ENCODE data around the gene VPS13A. TPM values are rescaled to one million over a fixed set of nuclear protein-coding genes. Genes with fewer than 3 reads are reported as not detected.

The VPS13A gene
- total RNA-seq, 1 experiment from 2014 or later: 32.6 TPM

DNA sequence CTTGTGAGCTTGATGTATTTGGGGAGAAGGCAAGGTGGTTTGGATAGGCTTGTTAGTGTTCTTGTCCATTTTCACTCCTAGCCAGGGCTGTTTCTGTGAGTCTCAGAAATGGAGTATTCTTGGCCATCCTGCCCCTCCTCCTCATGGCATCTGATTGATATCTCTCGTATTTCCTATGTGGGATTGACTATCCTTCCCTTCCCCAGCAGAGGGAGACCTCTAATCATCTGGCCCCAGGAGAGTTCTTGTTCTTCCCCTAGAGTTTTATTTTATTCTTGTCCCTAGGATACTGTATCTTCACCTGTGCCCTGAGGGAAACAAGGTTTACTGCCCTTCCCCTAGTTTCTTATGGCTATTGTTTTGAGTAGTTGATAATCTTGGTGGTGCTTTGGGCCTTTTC, 114.4 kb downstream of the VPS13A start:
- TF ChIP-seq, protein P1, sequence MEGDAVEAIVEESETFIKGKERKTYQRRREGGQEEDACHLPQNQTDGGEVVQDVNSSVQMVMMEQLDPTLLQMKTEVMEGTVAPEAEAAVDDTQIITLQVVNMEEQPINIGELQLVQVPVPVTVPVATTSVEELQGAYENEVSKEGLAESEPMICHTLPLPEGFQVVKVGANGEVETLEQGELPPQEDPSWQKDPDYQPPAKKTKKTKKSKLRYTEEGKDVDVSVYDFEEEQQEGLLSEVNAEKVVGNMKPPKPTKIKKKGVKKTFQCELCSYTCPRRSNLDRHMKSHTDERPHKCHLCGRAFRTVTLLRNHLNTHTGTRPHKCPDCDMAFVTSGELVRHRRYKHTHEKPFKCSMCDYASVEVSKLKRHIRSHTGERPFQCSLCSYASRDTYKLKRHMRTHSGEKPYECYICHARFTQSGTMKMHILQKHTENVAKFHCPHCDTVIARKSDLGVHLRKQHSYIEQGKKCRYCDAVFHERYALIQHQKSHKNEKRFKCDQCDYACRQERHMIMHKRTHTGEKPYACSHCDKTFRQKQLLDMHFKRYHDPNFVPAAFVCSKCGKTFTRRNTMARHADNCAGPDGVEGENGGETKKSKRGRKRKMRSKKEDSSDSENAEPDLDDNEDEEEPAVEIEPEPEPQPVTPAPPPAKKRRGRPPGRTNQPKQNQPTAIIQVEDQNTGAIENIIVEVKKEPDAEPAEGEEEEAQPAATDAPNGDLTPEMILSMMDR (IDR thresholded peaks at IDR 0.05; ENCODE audit: unreplicated experiment): peak; percentile 22
- Mint-ChIP-seq H3K27me3 (ENCODE audit: unreplicated experiment) (no peaks in the 10 kb centered on the region), H3K27ac (ENCODE audit: unreplicated experiment) (no peak overlapping the region), H3K9me3 (ENCODE audit: low read depth, unreplicated experiment) (peaks cover 4% of the 10 kb centered on the region), H3K36me3 (ENCODE audit: insufficient read depth, unreplicated experiment) (no peaks in the 10 kb centered on the region), H3K4me3 (ENCODE audit: low read depth, unreplicated experiment) (no peak overlapping the region), H3K4me1 (ENCODE audit: low read depth, unreplicated experiment) (no peaks in the 10 kb centered on the region)
- intact Hi-C loops (cut with micrococcal nuclease; ENCODE audit: unreplicated experiment): no loop called here
- CTCF ChIA-PET: interaction anchor here (0.6 kb wide), 1 partner anchor 142 kb away, joined by 4 read pairs; no protein-coding TSS in a partner anchor
- BruUV-seq (replicated peaks): no TSS peak
- DNase-seq: peak; percentile 15

DNA sequence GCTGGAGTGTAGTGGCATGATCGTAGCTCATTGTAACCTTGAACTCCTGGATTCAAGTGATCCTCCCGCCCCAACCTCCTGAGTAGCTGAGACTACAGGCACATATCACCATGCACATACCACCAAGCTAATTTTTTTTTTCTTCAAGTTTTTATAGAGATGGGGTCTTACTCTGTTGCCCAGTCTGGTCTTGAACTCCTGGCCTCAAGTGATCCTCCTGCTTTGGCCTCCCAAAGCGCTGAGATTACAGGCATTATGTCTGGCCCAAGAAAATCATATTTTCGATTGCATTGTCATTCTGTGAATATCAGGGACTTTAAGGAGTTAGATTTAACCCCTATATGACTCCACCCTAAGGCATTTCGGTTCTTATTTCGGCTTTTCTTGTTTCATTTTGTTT, 116.6 kb downstream of the VPS13A start:
- intact Hi-C loops (cut with micrococcal nuclease; ENCODE audit: unreplicated experiment): no loop called here
- DNase-seq: no peak
- no peak overlapping the region for H3K27ac Mint-ChIP-seq (ENCODE audit: unreplicated experiment)
- H3K4me1 Mint-ChIP-seq (ENCODE audit: low read depth, unreplicated experiment): no peaks in the 10 kb centered on the region
- no peaks in the 10 kb centered on the region for H3K36me3 Mint-ChIP-seq (ENCODE audit: insufficient read depth, unreplicated experiment)
- H3K27me3 Mint-ChIP-seq (ENCODE audit: unreplicated experiment): no peaks in the 10 kb centered on the region
- BruUV-seq (replicated peaks): no TSS peak
- no peak overlapping the region for H3K4me3 Mint-ChIP-seq (ENCODE audit: low read depth, unreplicated experiment)
- CTCF ChIA-PET: no interaction called here
- TF ChIP-seq, protein P1 (IDR thresholded peaks at IDR 0.05; ENCODE audit: unreplicated experiment): no peak
- H3K9me3 Mint-ChIP-seq (ENCODE audit: low read depth, unreplicated experiment): no peaks in the 10 kb centered on the region

DNA sequence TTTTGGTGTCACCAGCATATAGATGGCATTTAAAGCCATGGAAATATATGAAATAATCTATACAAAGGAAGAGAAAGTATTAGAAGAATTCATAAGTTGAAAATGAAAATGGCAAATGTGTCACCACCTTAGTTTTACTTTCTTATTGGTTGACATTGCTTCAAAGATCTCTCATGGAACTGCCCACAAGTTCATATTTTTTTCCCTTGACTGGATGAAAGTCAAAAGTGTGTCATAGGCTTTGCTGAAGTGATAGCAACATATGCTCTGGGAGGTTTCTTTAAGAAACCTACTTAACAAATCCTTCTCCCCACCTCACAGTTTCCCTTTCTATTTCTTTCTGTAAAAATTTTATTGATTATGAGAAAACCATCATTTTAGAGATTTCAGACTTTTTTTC, 127.2 kb downstream of the VPS13A start:
- no peaks in the 10 kb centered on the region for H3K9me3 Mint-ChIP-seq (ENCODE audit: low read depth, unreplicated experiment)
- no peak overlapping the region for H3K4me3 Mint-ChIP-seq (ENCODE audit: low read depth, unreplicated experiment)
- H3K27ac Mint-ChIP-seq (ENCODE audit: unreplicated experiment): no peak overlapping the region
- DNase-seq: no peak
- intact Hi-C loops (cut with micrococcal nuclease; ENCODE audit: unreplicated experiment): no loop called here
- TF ChIP-seq, protein P1 (IDR thresholded peaks at IDR 0.05; ENCODE audit: unreplicated experiment): no peak
- CTCF ChIA-PET: no interaction called here
- H3K36me3 Mint-ChIP-seq (ENCODE audit: insufficient read depth, unreplicated experiment): no peaks in the 10 kb centered on the region
- no peaks in the 10 kb centered on the region for H3K4me1 Mint-ChIP-seq (ENCODE audit: low read depth, unreplicated experiment)
- no TSS peak for BruUV-seq (replicated peaks)
- no peaks in the 10 kb centered on the region for H3K27me3 Mint-ChIP-seq (ENCODE audit: unreplicated experiment)

DNA sequence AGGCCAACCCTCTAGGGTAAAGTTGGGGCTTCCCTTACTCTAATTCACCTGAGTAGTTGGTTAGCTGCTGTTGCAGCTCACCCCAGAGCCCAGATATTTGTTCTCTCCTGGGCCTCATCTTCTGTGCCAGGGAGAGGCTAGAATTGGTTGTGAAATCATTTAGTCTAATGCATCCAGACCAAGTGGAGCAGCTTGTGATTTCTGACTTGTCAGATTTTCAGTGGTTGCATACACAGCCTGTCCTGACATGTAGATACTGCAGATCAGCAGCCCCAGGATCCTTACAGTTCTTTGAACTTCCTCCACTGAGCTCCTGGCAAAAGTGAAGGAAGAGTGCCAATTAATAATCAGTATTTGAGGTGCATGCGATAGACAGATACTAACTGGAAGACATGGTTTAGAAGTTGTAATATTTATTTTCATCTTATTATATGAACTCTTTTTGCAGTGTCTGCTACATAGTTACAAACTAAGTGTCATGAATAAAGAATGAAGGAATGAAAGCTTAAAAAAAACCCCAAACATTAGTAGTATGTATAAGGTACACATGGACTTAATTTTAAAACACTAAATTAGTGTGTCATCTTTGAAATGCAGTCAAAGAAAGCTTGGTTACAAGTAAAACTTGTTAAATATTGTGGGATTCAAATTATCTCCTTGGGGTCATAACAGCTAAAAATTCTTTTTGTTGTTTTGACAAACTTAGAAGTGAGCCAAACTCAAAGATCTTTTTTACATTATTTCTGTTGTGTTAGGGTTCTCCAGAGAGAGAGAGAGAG, 128.5 kb downstream of the VPS13A start:
- Mint-ChIP-seq H3K9me3 (ENCODE audit: low read depth, unreplicated experiment) (no peaks in the 10 kb centered on the region), H3K27ac (ENCODE audit: unreplicated experiment) (no peak overlapping the region), H3K27me3 (ENCODE audit: unreplicated experiment) (no peaks in the 10 kb centered on the region), H3K4me1 (ENCODE audit: low read depth, unreplicated experiment) (no peaks in the 10 kb centered on the region), H3K4me3 (ENCODE audit: low read depth, unreplicated experiment) (no peak overlapping the region), H3K36me3 (ENCODE audit: insufficient read depth, unreplicated experiment) (no peaks in the 10 kb centered on the region)
- TF ChIP-seq, protein P1 (IDR thresholded peaks at IDR 0.05; ENCODE audit: unreplicated experiment): no peak
- no peak for DNase-seq
- BruUV-seq (replicated peaks): no TSS peak
- intact Hi-C loops (cut with micrococcal nuclease; ENCODE audit: unreplicated experiment): no loop called here
- CTCF ChIA-PET: interaction anchor here (0.6 kb wide), 1 partner anchor 84 kb away, joined by 4 read pairs; no protein-coding TSS in a partner anchor
